ENCODE data around the gene GALNT9. TPM values are rescaled to one million over a fixed set of nuclear protein-coding genes. Genes with fewer than 3 reads are reported as not detected.

Gene GALNT9
- total RNA-seq, 2 experiments from 2014 or later: 0.86 to 1.2 TPM

DNA sequence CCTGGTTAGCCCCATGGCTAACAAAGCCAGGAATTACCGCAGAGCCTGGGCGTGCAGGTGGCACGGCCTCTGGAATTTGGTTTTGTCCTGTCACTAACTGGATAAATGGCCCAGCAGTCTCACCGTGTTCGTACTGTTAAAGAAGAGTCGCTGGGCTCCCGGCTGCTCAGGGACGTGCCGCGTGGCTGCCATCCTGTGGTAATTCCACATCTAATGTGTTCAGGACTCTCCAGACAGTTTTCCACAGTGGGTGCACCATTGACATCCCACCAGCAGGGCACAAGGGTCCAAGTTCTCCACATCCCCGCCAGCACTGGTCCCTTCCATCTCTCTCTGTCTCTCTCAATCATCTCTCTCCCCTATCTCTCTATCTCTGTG is 165.5 kb downstream of the GALNT9 start:
- intact Hi-C loops (cut with micrococcal nuclease): no loop called here
- Mint-ChIP-seq H3K36me3 (ENCODE audit: low read depth) (no peaks in the 10 kb centered on the region), H3K4me1 (ENCODE audit: low read depth) (peaks cover 14% of the 10 kb centered on the region), H3K4me3 (no peak overlapping the region), H3K27ac (no peak overlapping the region), H3K27me3 (ENCODE audit: low read depth) (no peaks in the 10 kb centered on the region), H3K9me3 (no peaks in the 10 kb centered on the region)
- CTCF ChIA-PET: no interaction called here
- peak; percentile 24 for DNase-seq

DNA sequence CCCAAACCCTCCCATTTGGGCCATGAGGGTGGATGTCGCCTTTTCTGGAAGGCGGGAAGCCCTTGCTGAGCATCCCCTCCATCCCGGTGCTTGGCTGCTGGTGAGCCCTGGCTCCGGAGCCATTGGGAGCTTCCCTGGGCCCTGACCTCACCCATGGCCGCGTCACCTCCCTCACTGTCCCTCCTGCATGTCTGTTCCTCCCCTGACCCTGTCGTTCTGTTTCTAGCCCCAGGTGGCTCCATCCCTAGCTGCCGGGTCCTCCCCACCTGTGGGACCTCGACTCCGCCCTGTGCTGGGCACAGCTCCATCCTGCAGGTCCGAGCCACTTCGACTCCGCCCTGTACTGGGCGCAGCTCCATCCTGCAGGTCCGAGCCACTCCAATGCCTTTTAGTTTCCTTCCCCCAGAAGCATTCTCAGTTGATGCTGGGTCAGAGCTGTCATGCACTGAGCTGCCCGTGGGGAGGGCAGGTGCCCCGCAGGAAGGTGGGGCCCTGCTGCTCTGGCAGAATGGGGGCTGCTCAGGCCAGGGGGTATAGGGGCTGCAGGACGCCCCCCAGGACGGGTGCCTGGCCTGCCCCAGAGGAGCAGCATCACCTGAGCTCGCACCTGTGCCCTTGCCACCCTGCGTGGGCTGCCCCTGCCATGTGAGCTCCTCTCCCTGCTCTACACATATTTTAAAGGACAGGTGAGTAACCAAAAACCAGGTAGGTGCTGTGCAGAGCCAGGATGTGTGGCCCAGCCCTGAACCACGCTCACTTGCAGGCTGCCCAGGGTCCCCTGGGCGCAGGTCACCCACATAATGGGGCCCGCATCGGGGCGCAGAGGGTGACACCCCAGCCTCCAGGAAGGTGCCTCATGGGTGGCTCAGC is 166.1 kb downstream of the GALNT9 start:
- no peaks in the 10 kb centered on the region for H3K36me3 Mint-ChIP-seq (ENCODE audit: low read depth)
- intact Hi-C loops (cut with micrococcal nuclease): no loop called here
- H3K9me3 Mint-ChIP-seq: no peaks in the 10 kb centered on the region
- no peaks in the 10 kb centered on the region for H3K27me3 Mint-ChIP-seq (ENCODE audit: low read depth)
- H3K4me1 Mint-ChIP-seq (ENCODE audit: low read depth): peaks cover 14% of the 10 kb centered on the region
- DNase-seq: no peak
- no peak overlapping the region for H3K27ac Mint-ChIP-seq
- CTCF ChIA-PET: interaction anchor here (1.5 kb wide), 1 partner anchor 56 kb away, joined by 6 read pairs; no protein-coding TSS in a partner anchor
- H3K4me3 Mint-ChIP-seq: no peak overlapping the region

DNA sequence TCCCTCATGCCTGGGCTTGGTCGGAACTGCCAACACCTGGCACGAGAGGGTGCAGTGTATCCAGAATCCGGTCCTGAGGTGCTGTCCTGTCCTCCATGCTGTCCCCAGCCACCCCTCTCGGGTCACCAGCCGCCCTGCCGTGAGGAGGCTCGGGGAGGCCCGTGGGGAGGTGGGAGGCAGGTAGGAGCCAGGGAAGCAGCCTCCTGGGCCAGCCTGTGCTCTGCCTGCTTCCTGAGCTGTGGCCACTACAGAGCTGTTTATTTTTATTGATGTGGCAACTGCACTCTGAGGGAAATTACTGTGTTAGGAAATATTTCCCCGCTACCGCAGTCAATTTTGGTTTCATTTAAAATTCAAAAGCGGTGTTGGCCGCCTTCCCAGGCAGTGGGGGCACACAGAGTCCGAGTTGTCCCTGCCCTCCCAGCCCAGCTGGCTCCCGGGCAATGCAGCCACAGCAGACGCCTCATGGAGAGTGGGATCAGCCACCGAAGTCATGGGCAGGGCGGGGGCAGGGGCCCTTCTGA is 166.8 kb downstream of the GALNT9 start:
- intact Hi-C loops (cut with micrococcal nuclease): no loop called here
- Mint-ChIP-seq H3K27me3 (ENCODE audit: low read depth) (no peaks in the 10 kb centered on the region), H3K27ac (no peak overlapping the region), H3K9me3 (no peaks in the 10 kb centered on the region), H3K36me3 (ENCODE audit: low read depth) (no peaks in the 10 kb centered on the region), H3K4me1 (ENCODE audit: low read depth) (peaks cover 13% of the 10 kb centered on the region), H3K4me3 (no peak overlapping the region)
- CTCF ChIA-PET: interaction anchor here (1.5 kb wide), 2 partner anchors 9 to 57 kb away, joined by 3 to 6 read pairs; no protein-coding TSS in a partner anchor
- no peak for DNase-seq

DNA sequence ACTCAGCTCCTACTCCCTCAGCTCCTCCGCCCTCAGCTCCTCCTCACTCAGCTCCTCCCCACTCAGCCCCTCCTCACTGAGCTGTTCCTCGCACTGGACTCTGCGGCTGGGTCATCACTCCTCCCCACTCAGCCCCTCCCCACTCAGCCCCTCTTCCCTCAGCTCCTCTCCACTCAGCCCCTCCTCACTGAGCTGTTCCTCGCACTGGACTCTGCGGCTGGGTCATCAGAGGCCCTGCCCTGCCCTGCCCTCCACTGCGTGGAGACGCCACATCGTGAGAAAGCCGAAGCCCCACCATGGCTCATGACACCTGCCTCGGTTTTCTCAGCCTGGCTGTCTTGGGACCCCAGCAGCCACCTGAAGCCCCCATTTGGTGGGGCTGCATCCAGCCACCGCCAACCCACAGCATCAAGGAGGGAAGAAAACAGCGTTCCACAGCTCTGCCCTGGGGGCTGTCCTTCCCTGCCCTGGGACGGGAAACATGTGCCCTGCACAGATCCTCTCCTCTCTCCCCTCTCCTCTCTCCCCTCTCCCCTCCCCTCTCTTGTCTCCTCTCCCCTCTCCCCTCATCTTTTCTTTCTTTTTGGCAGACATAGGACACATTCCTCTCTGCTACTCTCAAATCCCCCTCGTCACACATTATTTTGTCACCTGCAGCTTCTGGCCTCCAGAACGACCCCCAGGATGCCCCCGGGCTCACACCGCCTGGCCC is 167.4 kb downstream of the GALNT9 start:
- peaks cover 11% of the 10 kb centered on the region for H3K4me1 Mint-ChIP-seq (ENCODE audit: low read depth)
- H3K27me3 Mint-ChIP-seq (ENCODE audit: low read depth): no peaks in the 10 kb centered on the region
- intact Hi-C loops (cut with micrococcal nuclease): no loop called here
- H3K36me3 Mint-ChIP-seq (ENCODE audit: low read depth): no peaks in the 10 kb centered on the region
- H3K9me3 Mint-ChIP-seq: no peaks in the 10 kb centered on the region
- CTCF ChIA-PET: interaction anchor here (0.7 to 1.5 kb wide), 6 partner anchors 8 to 252 kb away, joined by 3 to 8 read pairs (median 4); no protein-coding TSS in a partner anchor
- no peak overlapping the region for H3K4me3 Mint-ChIP-seq
- H3K27ac Mint-ChIP-seq: no peak overlapping the region
- no peak for DNase-seq

DNA sequence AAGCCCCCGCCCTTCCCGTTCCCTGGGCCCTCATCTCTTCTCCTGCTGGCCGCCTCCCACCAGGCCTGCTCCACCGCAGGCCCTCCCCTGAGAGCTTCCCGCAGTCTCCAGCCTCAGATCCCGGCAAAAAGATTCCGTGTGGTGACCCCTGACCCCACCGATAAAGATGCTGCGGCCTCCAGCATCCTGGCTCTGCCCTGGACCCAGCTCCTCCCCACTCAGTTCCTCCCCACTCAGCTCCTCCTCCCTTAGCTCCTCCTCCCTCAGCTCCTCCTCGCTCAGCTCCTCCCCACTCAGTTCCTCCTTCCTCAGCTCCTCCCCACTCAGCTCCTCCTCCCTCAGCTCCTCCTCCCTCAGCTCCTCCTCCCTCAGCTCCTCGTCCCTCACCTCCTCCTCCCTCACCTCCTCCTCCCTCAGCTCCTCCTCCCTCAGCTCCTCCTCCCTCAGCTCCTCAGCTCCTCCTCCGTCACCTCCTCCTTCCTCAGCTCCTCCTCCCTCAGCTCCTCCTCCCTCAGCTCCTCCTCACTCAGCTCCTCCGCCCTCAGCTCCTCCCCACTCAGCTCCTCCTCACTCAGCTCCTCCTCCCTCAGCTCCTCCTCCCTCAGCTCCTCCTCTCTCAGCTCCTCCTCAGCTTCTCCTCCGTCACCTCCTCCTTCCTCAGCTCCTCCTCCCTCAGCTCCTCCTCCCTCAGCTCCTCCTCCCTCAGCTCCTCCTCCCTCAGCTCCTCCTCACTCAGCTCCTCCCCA is 168.2 kb downstream of the GALNT9 start:
- no peaks in the 10 kb centered on the region for H3K36me3 Mint-ChIP-seq (ENCODE audit: low read depth)
- no peak overlapping the region for H3K27ac Mint-ChIP-seq
- peaks cover 11% of the 10 kb centered on the region for H3K4me1 Mint-ChIP-seq (ENCODE audit: low read depth)
- no peaks in the 10 kb centered on the region for H3K9me3 Mint-ChIP-seq
- CTCF ChIA-PET: interaction anchor here (0.7 to 1.5 kb wide), 5 partner anchors 7 to 253 kb away, joined by 3 to 8 read pairs (median 3); no protein-coding TSS in a partner anchor
- intact Hi-C loops (cut with micrococcal nuclease): no loop called here
- no peak overlapping the region for H3K4me3 Mint-ChIP-seq
- DNase-seq: no peak
- no peaks in the 10 kb centered on the region for H3K27me3 Mint-ChIP-seq (ENCODE audit: low read depth)

DNA sequence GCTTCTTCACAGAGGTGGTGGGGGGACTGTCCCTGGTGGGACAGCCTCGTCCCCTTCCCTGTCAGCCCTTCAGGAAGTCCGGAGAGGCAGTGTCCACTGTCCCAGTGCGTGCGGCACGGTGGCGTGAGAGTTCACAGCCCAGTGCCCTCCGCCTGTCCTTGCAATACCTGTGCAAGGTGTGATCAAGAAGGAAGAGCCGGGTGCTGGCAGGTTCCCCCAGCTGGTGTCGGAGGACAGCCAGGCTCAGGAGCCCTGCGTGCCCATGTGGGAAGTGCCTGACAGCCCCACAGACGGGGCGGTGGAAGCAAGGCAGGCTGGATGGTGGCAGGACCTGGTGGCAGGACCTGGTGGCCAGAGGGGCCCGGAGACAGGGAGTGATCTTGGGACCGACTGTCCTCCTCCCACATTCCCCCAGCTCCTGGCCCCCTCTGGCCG is 168.8 kb downstream of the GALNT9 start:
- Mint-ChIP-seq H3K4me1 (ENCODE audit: low read depth) (peaks cover 11% of the 10 kb centered on the region), H3K27ac (no peak overlapping the region), H3K27me3 (ENCODE audit: low read depth) (no peaks in the 10 kb centered on the region), H3K4me3 (no peak overlapping the region), H3K9me3 (no peaks in the 10 kb centered on the region), H3K36me3 (ENCODE audit: low read depth) (no peaks in the 10 kb centered on the region)
- intact Hi-C loops (cut with micrococcal nuclease): no loop called here
- no peak for DNase-seq
- CTCF ChIA-PET: interaction anchor here (0.6 to 1.2 kb wide), 3 partner anchors 29 to 253 kb away, joined by 3 to 8 read pairs (median 3); no protein-coding TSS in a partner anchor

DNA sequence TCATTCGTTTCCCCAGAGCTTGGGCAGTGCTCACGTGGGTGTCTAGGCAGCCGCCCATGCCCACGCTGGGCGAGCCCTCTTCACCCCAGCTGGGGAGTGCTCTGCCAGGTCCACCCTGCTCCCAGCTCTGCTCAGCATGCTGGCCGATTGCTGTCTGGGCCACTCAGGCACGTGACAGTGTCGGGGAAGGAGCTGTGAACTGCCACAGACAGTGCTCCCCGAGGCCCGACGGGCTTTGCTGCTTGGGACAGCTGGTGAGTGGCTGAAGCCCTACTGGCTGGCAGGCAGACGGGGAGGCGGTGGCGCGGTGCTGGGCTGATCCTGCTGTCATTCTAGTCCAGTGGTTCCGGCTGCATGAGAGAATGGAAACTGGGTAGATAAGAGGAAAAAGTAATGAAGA is 169.4 kb downstream of the GALNT9 start:
- Mint-ChIP-seq H3K4me3 (no peak overlapping the region), H3K9me3 (no peaks in the 10 kb centered on the region), H3K27ac (no peak overlapping the region), H3K4me1 (ENCODE audit: low read depth) (peaks cover 11% of the 10 kb centered on the region), H3K36me3 (ENCODE audit: low read depth) (no peaks in the 10 kb centered on the region), H3K27me3 (ENCODE audit: low read depth) (no peaks in the 10 kb centered on the region)
- CTCF ChIA-PET: interaction anchor here (0.6 kb wide), 1 partner anchor 223 kb away, joined by 3 read pairs; no protein-coding TSS in a partner anchor
- no peak for DNase-seq
- intact Hi-C loops (cut with micrococcal nuclease): no loop called here

DNA sequence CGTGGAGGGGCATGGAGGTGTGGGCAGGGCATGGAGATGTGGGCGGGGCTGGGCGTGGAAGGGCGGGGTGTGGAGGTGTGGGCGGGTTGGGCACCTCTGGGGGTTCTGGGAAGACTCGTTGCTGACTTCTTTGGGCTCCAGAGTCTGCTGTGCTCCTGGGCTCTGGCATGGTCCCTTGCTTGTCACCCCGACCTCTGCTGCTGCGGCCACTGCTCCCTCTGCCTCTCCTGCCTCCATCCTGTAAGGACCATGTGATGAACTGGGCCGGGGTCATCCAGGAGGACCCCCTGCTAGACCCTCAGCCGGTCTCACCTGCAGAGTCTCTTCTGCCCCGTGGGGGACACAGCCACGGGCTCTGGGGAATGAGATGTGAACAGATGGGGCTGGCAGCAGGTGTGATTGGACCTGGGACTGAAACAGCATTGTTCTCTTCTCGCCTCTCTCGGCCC is 169.8 kb downstream of the GALNT9 start:
- DNase-seq: no peak
- Mint-ChIP-seq H3K4me3 (no peak overlapping the region), H3K4me1 (ENCODE audit: low read depth) (peaks cover 11% of the 10 kb centered on the region), H3K27ac (no peak overlapping the region), H3K36me3 (ENCODE audit: low read depth) (no peaks in the 10 kb centered on the region), H3K9me3 (no peaks in the 10 kb centered on the region), H3K27me3 (ENCODE audit: low read depth) (no peaks in the 10 kb centered on the region)
- CTCF ChIA-PET: no interaction called here
- intact Hi-C loops (cut with micrococcal nuclease): no loop called here

DNA sequence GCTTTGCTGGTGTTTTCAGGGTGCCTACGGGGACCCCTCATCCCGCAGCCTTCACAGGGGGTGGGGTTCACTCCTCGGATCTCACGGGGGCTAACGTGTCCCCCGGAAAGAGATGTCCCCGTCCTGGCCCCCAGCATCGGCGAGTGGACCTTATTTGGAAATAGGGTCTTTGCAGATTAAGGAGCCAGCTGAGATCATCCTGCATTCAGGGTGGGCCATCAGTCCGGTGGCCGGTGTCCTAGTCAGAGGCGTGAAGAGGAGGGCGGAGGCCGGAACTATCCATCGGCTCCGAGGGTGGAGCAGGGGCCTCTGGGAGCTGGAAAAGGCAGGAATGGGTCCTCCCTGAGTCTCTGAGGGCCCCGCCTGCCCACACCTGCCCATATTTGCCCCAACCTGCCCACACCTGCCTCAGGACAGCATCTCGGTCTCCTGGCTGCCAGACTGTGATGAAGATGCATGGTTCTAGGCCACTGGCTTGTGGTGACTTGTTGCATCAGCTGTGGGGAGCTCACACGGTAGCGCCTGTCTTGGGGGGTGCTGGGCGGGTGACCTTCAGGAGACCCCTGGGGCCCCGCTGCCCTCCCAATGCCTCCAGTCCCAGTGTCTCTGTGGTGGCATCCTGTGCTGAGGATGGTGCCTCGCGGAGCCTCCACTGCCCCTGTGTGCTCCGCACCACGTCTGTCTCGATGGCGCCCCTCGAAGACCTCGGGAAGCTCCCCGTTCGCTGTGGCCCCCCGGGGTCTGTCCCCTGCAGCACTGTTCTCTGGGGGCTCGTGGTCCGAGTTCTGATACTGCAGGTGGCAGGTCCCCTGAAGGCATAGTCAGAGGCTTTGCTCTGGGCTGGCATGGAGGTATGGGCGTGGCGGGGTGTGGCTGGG is 170.5 kb downstream of the GALNT9 start:
- intact Hi-C loops (cut with micrococcal nuclease): no loop called here
- Mint-ChIP-seq H3K36me3 (ENCODE audit: low read depth) (no peaks in the 10 kb centered on the region), H3K4me1 (ENCODE audit: low read depth) (peaks cover 7% of the 10 kb centered on the region), H3K9me3 (no peaks in the 10 kb centered on the region), H3K4me3 (no peak overlapping the region), H3K27me3 (ENCODE audit: low read depth) (no peaks in the 10 kb centered on the region), H3K27ac (no peak overlapping the region)
- no peak for DNase-seq
- CTCF ChIA-PET: no interaction called here

DNA sequence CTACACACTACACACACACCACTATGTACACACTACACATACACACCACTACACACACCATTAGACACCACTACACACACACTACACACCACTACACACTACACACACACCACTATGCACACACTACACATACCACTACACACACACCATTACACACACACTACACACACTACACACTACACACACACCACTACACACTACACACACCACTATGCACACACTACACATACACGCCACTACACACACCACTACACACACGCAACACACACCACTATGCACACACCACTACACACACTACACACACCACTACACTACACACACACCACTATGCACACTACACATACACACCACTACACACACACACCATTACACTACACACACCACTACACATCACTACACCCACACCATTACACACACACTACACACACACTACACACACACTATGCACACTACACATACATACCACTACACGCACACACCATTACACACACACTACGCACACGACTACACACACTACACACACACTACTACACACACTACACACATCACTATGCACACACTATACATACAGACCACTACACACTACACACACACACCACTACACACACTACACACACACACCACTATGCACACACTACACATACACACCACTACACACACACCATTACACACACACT is 171.5 kb downstream of the GALNT9 start:
- Mint-ChIP-seq H3K27ac (no peak overlapping the region), H3K9me3 (no peaks in the 10 kb centered on the region), H3K27me3 (ENCODE audit: low read depth) (no peaks in the 10 kb centered on the region), H3K36me3 (ENCODE audit: low read depth) (no peaks in the 10 kb centered on the region), H3K4me3 (no peak overlapping the region), H3K4me1 (ENCODE audit: low read depth) (peaks cover 2% of the 10 kb centered on the region)
- no peak for DNase-seq
- intact Hi-C loops (cut with micrococcal nuclease): no loop called here
- CTCF ChIA-PET: no interaction called here
